Osteocyte (in vitro differentiated cells): ENCODE results near the gene PCDHB15. TPM values are rescaled to one million over a fixed set of nuclear protein-coding genes. Genes with fewer than 3 reads are reported as not detected.

ENCODE experiments used
- DNase-seq: peaks from one replicate; pipeline ENCODE4 v3.0.0; 2021; ENCODE audit warnings: mixed read lengths; ENCODE audit not compliant: unreplicated experiment; ENCODE audit errors: extremely low spot score
- H3K27ac Mint-ChIP-seq: one replicate; pipeline ENCODE4 v1.8.0; 2021; ENCODE audit warnings: mild to moderate bottlenecking, mixed read lengths; ENCODE audit not compliant: unreplicated experiment
- H3K27me3 Mint-ChIP-seq: one replicate; pipeline ENCODE4 v1.8.0; 2021; ENCODE audit warnings: mixed read lengths; ENCODE audit not compliant: unreplicated experiment
- H3K36me3 Mint-ChIP-seq: one replicate; pipeline ENCODE4 v1.8.0; 2021; ENCODE audit warnings: mixed read lengths; ENCODE audit not compliant: unreplicated experiment
- H3K4me1 Mint-ChIP-seq: one replicate; pipeline ENCODE4 v1.8.0; 2021; ENCODE audit warnings: mixed read lengths; ENCODE audit not compliant: unreplicated experiment
- H3K4me3 Mint-ChIP-seq: one replicate; pipeline ENCODE4 v1.8.0; 2021; ENCODE audit warnings: mild to moderate bottlenecking, moderate library complexity, mixed read lengths; ENCODE audit not compliant: unreplicated experiment
- H3K9me3 Mint-ChIP-seq: one replicate; pipeline ENCODE4 v1.8.0; 2021; ENCODE audit warnings: mixed read lengths; ENCODE audit not compliant: unreplicated experiment
- CTCF ChIP-seq: fragments of 200-600 bp; sonication (generic); IDR thresholded peaks from 2 replicates; pipeline ENCODE4 v1.5.0; 2021; ENCODE audit warnings: antibody characterized with exemption, mild to moderate bottlenecking, moderate library complexity
- total RNA-seq: library from RNA; stranded (reverse); gene quantifications from 2 replicates; pipeline ENCODE4 v1.2.1, GENCODE V29; 2021

Gene PCDHB15
- total RNA-seq, 1 donor from 2014 or later = 4.3 TPM

DNA sequence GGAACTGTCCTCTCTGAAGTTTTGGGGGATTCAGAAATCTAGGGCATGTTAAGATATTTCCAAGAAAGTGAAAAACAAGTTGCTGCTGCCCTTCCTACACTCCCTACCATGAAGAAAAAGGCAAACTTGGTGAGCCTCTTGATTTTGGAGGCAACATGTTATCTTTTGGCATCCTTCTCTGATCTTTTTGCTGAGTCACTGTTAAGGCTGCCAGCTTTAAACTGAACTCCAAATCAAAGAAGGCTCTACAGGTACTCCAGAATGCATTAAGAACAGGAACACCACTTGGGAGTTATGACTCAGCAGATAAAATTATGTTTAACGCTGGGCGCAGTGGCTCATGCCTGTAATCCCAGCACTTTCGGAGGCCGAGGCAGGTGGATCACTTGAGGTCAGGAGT is 24.0 kb downstream of the PCDHB15 start:
- H3K4me3 Mint-ChIP-seq = no peak overlapping the region
- H3K9me3 Mint-ChIP-seq = peaks cover 52% of the 10 kb centered on the region
- no peak overlapping the region for H3K27ac Mint-ChIP-seq
- no peak for DNase-seq
- no peaks in the 10 kb centered on the region for H3K27me3 Mint-ChIP-seq
- TF ChIP-seq CTCF = no peak
- H3K4me1 Mint-ChIP-seq = no peaks in the 10 kb centered on the region
- peaks cover 15% of the 10 kb centered on the region for H3K36me3 Mint-ChIP-seq

DNA sequence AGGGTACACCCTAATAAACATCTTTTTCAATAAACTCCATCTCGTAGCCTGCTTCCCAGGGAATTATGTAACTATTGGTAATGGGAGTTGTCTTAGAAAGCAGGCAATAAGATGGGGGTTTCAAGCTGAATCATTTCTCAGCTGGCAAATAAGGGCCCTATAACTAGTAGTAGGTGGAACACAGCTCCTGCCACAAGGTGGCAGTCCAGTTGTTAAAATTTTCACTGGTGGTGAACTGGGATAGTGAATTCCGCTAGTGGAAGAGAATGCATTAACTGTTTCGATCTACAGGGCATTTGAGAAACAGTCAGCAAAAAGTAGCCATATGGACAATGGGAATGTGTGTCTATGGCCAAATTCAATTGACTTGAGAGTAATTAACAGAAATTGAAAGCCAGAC is 27.7 kb downstream of the PCDHB15 start:
- peaks cover 45% of the 10 kb centered on the region for H3K9me3 Mint-ChIP-seq
- H3K27me3 Mint-ChIP-seq = no peaks in the 10 kb centered on the region

DNA sequence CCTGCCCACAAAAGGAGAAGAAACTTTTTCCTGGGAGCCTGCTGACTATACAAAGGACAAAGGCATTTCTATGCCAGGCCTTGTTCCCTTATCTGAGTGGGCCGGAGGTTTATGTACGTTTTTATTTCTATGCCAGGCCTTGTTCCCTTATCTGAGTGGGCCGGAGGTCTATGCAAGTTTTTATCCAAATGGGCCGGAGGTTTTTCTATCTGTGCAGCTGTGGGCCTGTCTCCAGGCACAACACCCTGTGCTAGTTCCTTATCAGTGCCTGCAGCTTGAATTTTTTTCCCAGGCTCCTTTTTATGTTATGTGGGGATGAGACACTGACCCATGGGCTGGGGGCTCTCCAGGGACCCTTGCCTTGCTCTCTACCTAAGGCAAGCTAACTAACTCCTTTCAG is 53.2 kb downstream of the PCDHB15 start:
- Mint-ChIP-seq H3K4me1 (no peaks in the 10 kb centered on the region), H3K9me3 (peaks cover 49% of the 10 kb centered on the region), H3K27me3 (no peaks in the 10 kb centered on the region), H3K27ac (no peak overlapping the region), H3K4me3 (no peak overlapping the region), H3K36me3 (peaks cover 14% of the 10 kb centered on the region)
- DNase-seq = no peak
- TF ChIP-seq CTCF = no peak

More for the DNA sequence above, 27.7 kb downstream of the PCDHB15 start:
- Mint-ChIP-seq H3K4me3 (no peak overlapping the region), H3K27ac (no peak overlapping the region), H3K4me1 (no peaks in the 10 kb centered on the region), H3K36me3 (peaks cover 10% of the 10 kb centered on the region)
- TF ChIP-seq CTCF = no peak
- no peak for DNase-seq

Other genes with a start within 250 kb of the PCDHB15 start
- 0.03 and 0.05 TPM in 2 replicates for gene PCDHB1, start 194.0 kb upstream of the PCDHB15 start, total RNA-seq
- 91.5 and 92.7 TPM in 2 replicates for gene PCDHB2, start 150.8 kb upstream of the PCDHB15 start, total RNA-seq
- 8.8 and 11.1 TPM in 2 replicates for gene PCDHB3, start 144.9 kb upstream of the PCDHB15 start, total RNA-seq
- 2.9 and 4.1 TPM in 2 replicates for gene PCDHB4, start 123.6 kb upstream of the PCDHB15 start, total RNA-seq
- 6.4 and 7.5 TPM in 2 replicates for gene PCDHB5, start 110.2 kb upstream of the PCDHB15 start, total RNA-seq
- gene PCDHB6, start 95.3 kb upstream of the PCDHB15 start, total RNA-seq = 1.4 and 1.6 TPM in 2 replicates
- 1.1 and 1.2 TPM in 2 replicates for gene PCDHB7, start 72.8 kb upstream of the PCDHB15 start, total RNA-seq
- 0.81 and 1.1 TPM in 2 replicates for gene PCDHB8, start 67.6 kb upstream of the PCDHB15 start, total RNA-seq
- gene PCDHB16, start 63.0 kb upstream of the PCDHB15 start, total RNA-seq = 9.0 and 10.8 TPM in 2 replicates
- gene PCDHB9, start 58.2 kb upstream of the PCDHB15 start, total RNA-seq = 3.4 and 4.3 TPM in 2 replicates
- 7.8 and 8.2 TPM in 2 replicates for gene PCDHB10, start 53.0 kb upstream of the PCDHB15 start, total RNA-seq
- gene PCDHB11, start 45.8 kb upstream of the PCDHB15 start, total RNA-seq = 1.9 and 2.4 TPM in 2 replicates
- gene PCDHB12, start 36.7 kb upstream of the PCDHB15 start, total RNA-seq = 1.9 and 2.2 TPM in 2 replicates
- 2.2 and 2.4 TPM in 2 replicates for gene PCDHB13, start 31.5 kb upstream of the PCDHB15 start, total RNA-seq
- gene PCDHB14, start 22.1 kb upstream of the PCDHB15 start, total RNA-seq = 8.8 and 9.0 TPM in 2 replicates
- 0.50 and 0.81 TPM in 2 replicates for gene SLC25A2, start 58.7 kb downstream of the PCDHB15 start, total RNA-seq
- gene TAF7, start 75.4 kb downstream of the PCDHB15 start, total RNA-seq = 78.7 and 83.8 TPM in 2 replicates
- gene PCDHGA1, start 85.1 kb downstream of the PCDHB15 start, total RNA-seq = 0.13 TPM in 1 of 2 replicates, not detected in the other
- gene PCDHGA2, start 93.4 kb downstream of the PCDHB15 start, total RNA-seq = 0.21 TPM in 1 of 2 replicates, not detected in the other
- not detected in 2 replicates for gene PCDHGA3, start 98.4 kb downstream of the PCDHB15 start, total RNA-seq
- 1.4 and 1.8 TPM in 2 replicates for gene PCDHGB1, start 104.7 kb downstream of the PCDHB15 start, total RNA-seq
- gene PCDHGA4, start 109.6 kb downstream of the PCDHB15 start, total RNA-seq = 0.27 and 0.47 TPM in 2 replicates
- gene PCDHGB2, start 114.6 kb downstream of the PCDHB15 start, total RNA-seq = 0.50 and 0.59 TPM in 2 replicates
- gene PCDHGA5, start 118.8 kb downstream of the PCDHB15 start, total RNA-seq = 0.13 and 0.16 TPM in 2 replicates
- gene PCDHGB3, start 124.8 kb downstream of the PCDHB15 start, total RNA-seq = 0.19 and 0.29 TPM in 2 replicates
- gene PCDHGA6, start 128.5 kb downstream of the PCDHB15 start, total RNA-seq = 0.18 and 0.21 TPM in 2 replicates
- gene PCDHGA7, start 137.3 kb downstream of the PCDHB15 start, total RNA-seq = 0.11 TPM in 1 of 2 replicates, not detected in the other
- gene PCDHGB4, start 142.3 kb downstream of the PCDHB15 start, total RNA-seq = 10.8 and 11.9 TPM in 2 replicates
- 0.34 and 0.51 TPM in 2 replicates for gene PCDHGA8, start 147.2 kb downstream of the PCDHB15 start, total RNA-seq
- 0.97 and 1.3 TPM in 2 replicates for gene PCDHGB5, start 152.6 kb downstream of the PCDHB15 start, total RNA-seq
- gene PCDHGA9, start 157.4 kb downstream of the PCDHB15 start, total RNA-seq = 1.6 and 1.9 TPM in 2 replicates
- 70.2 and 71.5 TPM in 2 replicates for gene PCDHGB6, start 162.6 kb downstream of the PCDHB15 start, total RNA-seq
- gene PCDHGA10, start 167.6 kb downstream of the PCDHB15 start, total RNA-seq = 22.4 and 24.0 TPM in 2 replicates
- gene PCDHGB7, start 172.3 kb downstream of the PCDHB15 start, total RNA-seq = 6.2 and 8.8 TPM in 2 replicates
- 1.9 and 2.2 TPM in 2 replicates for gene PCDHGA11, start 175.7 kb downstream of the PCDHB15 start, total RNA-seq
- gene PCDHGA12, start 185.1 kb downstream of the PCDHB15 start, total RNA-seq = 2.0 and 2.1 TPM in 2 replicates
- 92.4 and 99.9 TPM in 2 replicates for gene PCDHGC3, start 230.6 kb downstream of the PCDHB15 start, total RNA-seq
- gene PCDHGC4, start 239.6 kb downstream of the PCDHB15 start, total RNA-seq = 2.8 and 3.7 TPM in 2 replicates
- 1.4 and 1.9 TPM in 2 replicates for gene PCDHGC5, start 243.7 kb downstream of the PCDHB15 start, total RNA-seq